Uterus (tissue), 4 donors: ENCODE measurements around the gene NFATC4. TPM values are rescaled to one million over a fixed set of nuclear protein-coding genes. Genes with fewer than 3 reads are reported as not detected.
"Not testable (repeated sequence)": the region's sequence is repeated elsewhere in the genome, so short reads cannot be mapped to it uniquely, and the experiment has no call there.

Source experiments
- DNase-seq, 2 donors: peaks; one replicate each; pipeline ENCODE4 v3.0.0-alpha.2; 2019 to 2020
- H3K27ac ChIP-seq, 2 donors: fragments of 200-600 bp; sonication (generic); 1 replicate in 1 of 2; 2 replicates in 1 of 2; pipeline ENCODE4 v1.5.1; 2016 to 2018
- H3K27me3 ChIP-seq, 2 donors: fragments of 200-600 bp; sonication (generic); one replicate each; pipeline ENCODE4 v1.5.1; 2018 to 2019; ENCODE audit warnings: control low read depth in 1 of 2
- H3K36me3 ChIP-seq, 2 donors: fragments of 200-600 bp; sonication (generic); one replicate each; pipeline ENCODE4 v1.5.1; 2019; ENCODE audit warnings: control low read depth in 1 of 2
- H3K4me1 ChIP-seq, 2 donors: fragments of 200-600 bp; sonication (generic); one replicate each; pipeline ENCODE4 v1.5.1; 2018 to 2019; ENCODE audit warnings: control low read depth in 1 of 2
- H3K4me3 ChIP-seq, 2 donors: fragments of 200-600 bp; sonication (generic); 1 replicate in 1 of 2; 2 replicates in 1 of 2; pipeline ENCODE4 v1.5.1; 2018 to 2019; ENCODE audit warnings: mild to moderate bottlenecking in 1 of 2
- H3K9me3 ChIP-seq, 2 donors: fragments of 200-600 bp; sonication (generic); one replicate each; pipeline ENCODE4 v1.5.1; 2019; ENCODE audit warnings: control low read depth in 1 of 2
- CTCF ChIP-seq, 4 experiments: fragments of 200-600 bp in 2 of 4; fragments of 450-650 bp in 2 of 4; sonication (generic) in 2 of 4; IDR thresholded peaks; one replicate each; pipeline ENCODE4 v1.5.1; 2016 to 2019; ENCODE audit warnings: antibody characterized with exemption in 4 of 4, mild to moderate bottlenecking in 2 of 4, moderate library complexity in 1 of 4
- POLR2A ChIP-seq, 2 donors: fragments of 450-650 bp; IDR thresholded peaks; one replicate each; pipeline ENCODE4 v1.6.1; 2016; ENCODE audit warnings: antibody characterized with exemption in 2 of 2, mild to moderate bottlenecking in 1 of 2, moderate library complexity in 1 of 2
- intact Hi-C: fragments of 100-400 bp; cut with DNase I; formaldehyde crosslinking; loops from one replicate; pipeline ENCODE4 v1.15.1; 2023; ENCODE audit warnings: low total_unique reads
- total RNA-seq, 4 donors: library from RNA; depleted of rRNA in 3 of 4; stranded (reverse); fragments of >200 nt in 3 of 4; gene quantifications; one replicate each; pipeline versions ENCODE4 v1.1.0 to v1.2.4, GENCODE V29; 2014 to 2023
- donor health status: DM: yes; HTN: yes; CAD: no.

Gene NFATC4
- total RNA-seq, 4 donors from 2014 or later = 25.6 to 187 (median 86.4) TPM

GRCh38 chr14:24369907-24370687 is 2.1 kb downstream of the NFATC4 start:
- DNase-seq = no peak
- Histone ChIP-seq H3K4me1 (no peaks in the 10 kb centered on the region), H3K4me3 (no peak overlapping the region), H3K27ac (peak overlapping the region; percentile 94 to 99), H3K9me3 (no peaks in the 10 kb centered on the region), H3K27me3 (no peaks in the 10 kb centered on the region), H3K36me3 (no peaks in the 10 kb centered on the region)
- intact Hi-C loops = loop anchor here (5.0 kb wide), 1 partner anchor 62 kb away; no protein-coding TSS in a partner anchor
- no peak for TF ChIP-seq POLR2A (IDR thresholded peaks at IDR 0.05)
- no peak for TF ChIP-seq CTCF (IDR thresholded peaks at IDR 0.05)

GRCh38 chr14:24370748-24371147 is 2.8 kb downstream of the NFATC4 start:
- Histone ChIP-seq H3K4me3 (no peak overlapping the region), H3K36me3 (no peaks in the 10 kb centered on the region), H3K27me3 (no peaks in the 10 kb centered on the region), H3K27ac (peak overlapping the region in 1 of 2 donors; percentile 99), H3K4me1 (no peaks in the 10 kb centered on the region), H3K9me3 (no peaks in the 10 kb centered on the region)
- DNase-seq = no peak
- TF ChIP-seq POLR2A (IDR thresholded peaks at IDR 0.05) (no peak), CTCF (IDR thresholded peaks at IDR 0.05) (no peak)
- intact Hi-C loops = no loop called here

- H3K4me3 ChIP-seq, H3K4me1 ChIP-seq, intact Hi-C loops, H3K9me3 ChIP-seq, DNase-seq, H3K36me3 ChIP-seq, H3K27me3 ChIP-seq: not testable (repeated sequence)
- H3K27ac ChIP-seq = peak overlapping the region; percentile 17 to 36
Measured at GRCh38 chr14:24371605-24372004, 3.6 kb downstream of the NFATC4 start.

- Histone ChIP-seq H3K36me3 (no peaks in the 10 kb centered on the region), H3K4me1 (no peaks in the 10 kb centered on the region), H3K27me3 (no peaks in the 10 kb centered on the region), H3K9me3 (no peaks in the 10 kb centered on the region), H3K27ac (peak overlapping the region in 1 of 2 donors; percentile 17), H3K4me3 (no peak overlapping the region)
- peak; percentile 39 to 62 for DNase-seq
- intact Hi-C loops = no loop called here
- no peak for TF ChIP-seq CTCF (IDR thresholded peaks at IDR 0.05)
- no peak for TF ChIP-seq POLR2A (IDR thresholded peaks at IDR 0.05)
Measured at GRCh38 chr14:24372701-24373416, 4.9 kb downstream of the NFATC4 start.

- Histone ChIP-seq H3K27ac (no peak overlapping the region), H3K36me3 (no peaks in the 10 kb centered on the region)
- TF ChIP-seq CTCF (IDR thresholded peaks at IDR 0.05) (no peak), POLR2A (IDR thresholded peaks at IDR 0.05) (no peak)
Measured at GRCh38 chr14:24376448-24377070, 8.6 kb downstream of the NFATC4 start.

More at GRCh38 chr14:24376448-24377070, 8.6 kb downstream of the NFATC4 start:
- Histone ChIP-seq H3K4me1 (no peaks in the 10 kb centered on the region), H3K4me3 (no peak overlapping the region), H3K27me3 (no peaks in the 10 kb centered on the region), H3K9me3 (no peaks in the 10 kb centered on the region)
- DNase-seq = no peak
- intact Hi-C loops = no loop called here
